Smooth muscle cell (in vitro differentiated cells): ENCODE data around the gene NRXN2. TPM values are rescaled to one million over a fixed set of nuclear protein-coding genes. Genes with fewer than 3 reads are reported as not detected.

Experiments used
- DNase-seq: peaks from one replicate; lab custom pipeline; 2025; ENCODE audit not compliant: unreplicated experiment; lab: John Stamatoyannopoulos, UW
- H2AFZ ChIP-seq: fragments of 200-600 bp; sonication (generic); 2 replicates; pipeline ENCODE4 v1.6.0; 2016; ENCODE audit warnings: antibody characterized with exemption, low read depth, mild to moderate bottlenecking
- H3F3A ChIP-seq: fragments of 200-600 bp; sonication (generic); 2 replicates; pipeline ENCODE4 v1.6.0; 2017; ENCODE audit warnings: antibody characterized with exemption, low read depth
- H3K27ac ChIP-seq: fragments of 200-600 bp; sonication (generic); 2 replicates; pipeline ENCODE4 v1.5.1; 2016; ENCODE audit warnings: low read depth, mild to moderate bottlenecking
- H3K27me3 ChIP-seq: fragments of 200-600 bp; sonication (generic); 2 replicates; pipeline ENCODE4 v1.6.1; 2016; ENCODE audit warnings: low read depth, mild to moderate bottlenecking
- H3K36me3 ChIP-seq: fragments of 200-600 bp; sonication (generic); 2 replicates; pipeline ENCODE4 v1.5.1; 2016; ENCODE audit warnings: low read depth
- H3K4me1 ChIP-seq: fragments of 200-600 bp; sonication (generic); 2 replicates; pipeline ENCODE4 v1.5.1; 2016; ENCODE audit warnings: low read depth
- H3K4me2 ChIP-seq: fragments of 200-600 bp; sonication (generic); 2 replicates; pipeline ENCODE4 v1.6.0; 2016; ENCODE audit warnings: mild to moderate bottlenecking
- H3K4me3 ChIP-seq: fragments of 200-600 bp; sonication (generic); 2 replicates; pipeline ENCODE4 v1.5.1; 2016; ENCODE audit warnings: mild to moderate bottlenecking
- H3K79me2 ChIP-seq: fragments of 200-600 bp; sonication (generic); 2 replicates; pipeline ENCODE4 v1.6.0; 2016; ENCODE audit warnings: low read depth, mild to moderate bottlenecking
- H3K9ac ChIP-seq: fragments of 200-600 bp; sonication (generic); 2 replicates; pipeline ENCODE4 v1.6.0; 2016; ENCODE audit warnings: low read depth
- H3K9me3 ChIP-seq: fragments of 200-600 bp; sonication (generic); replicated peaks from 2 replicates; pipeline ENCODE4 v1.5.1; 2016; ENCODE audit warnings: low read depth
- H4K20me1 ChIP-seq: fragments of 200-600 bp; sonication (generic); 2 replicates; pipeline ENCODE4 v1.6.0; 2016; ENCODE audit warnings: low read depth
- WGBS: methylation state at CpG from one replicate; pipeline ENCODE4 v1.1.7; 2016; ENCODE audit warnings: low lambda C conversion rate; 5-methylcytosine and 5-hydroxymethylcytosine counted together
- polyA plus RNA-seq: library from polyadenylated mRNA; unstranded; fragments of >200 nt; fragmentation: Nextera tagmentation; extraction: Ambion mirVana; gene quantifications from 2 replicates; pipeline ENCODE4 v1.2.1, GENCODE V29; 2016
- total RNA-seq: library from RNA; depleted of rRNA; stranded (reverse); fragments of >200 nt; gene quantifications from 2 replicates; pipeline ENCODE4 v1.2.3, GENCODE V29; 2014
- TF ChIP-seq, protein P1 (sequence below): fragments of 200-600 bp; sonication (generic); IDR thresholded peaks from 2 replicates; pipeline ENCODE4 v1.5.1; 2017; ENCODE audit warnings: borderline replicate concordance, mild to moderate bottlenecking, antibody characterized with exemption; ENCODE audit not compliant: insufficient read depth, poor library complexity, severe bottlenecking

The NRXN2 gene
- total and polyA plus RNA-seq, 2 experiments from 2014 or later = 1.4 to 1.7 TPM

DNA sequence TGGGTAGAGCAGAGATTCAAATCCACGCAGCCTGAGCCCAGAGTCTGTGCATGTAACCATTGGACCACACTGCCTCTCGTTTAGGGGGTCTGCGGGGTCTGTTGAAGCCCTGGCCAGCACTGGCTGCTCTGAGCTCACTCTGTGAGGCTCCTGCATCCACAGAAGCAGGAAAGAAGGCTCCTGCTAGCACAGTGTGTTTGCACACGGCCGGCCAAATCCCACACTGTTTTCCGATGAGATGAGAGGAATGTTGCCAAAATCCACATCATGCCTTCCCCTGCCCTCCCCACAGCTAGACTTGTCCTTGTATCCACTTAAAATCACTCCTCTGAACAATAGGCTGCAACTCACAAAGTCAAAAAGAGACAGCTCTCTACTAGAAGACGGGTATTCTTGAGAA is 142.6 kb downstream of the NRXN2 start:
- no peak overlapping the region for H3K4me3 ChIP-seq
- no peak for DNase-seq
- no peak overlapping the region for H3K4me2 ChIP-seq
- no peak overlapping the region for H2AFZ ChIP-seq
- no peaks in the 10 kb centered on the region for H3K36me3 ChIP-seq
- 88% methylated on average over 7 of the region's 7 CpGs for WGBS
- no peaks in the 10 kb centered on the region for H3K27me3 ChIP-seq
- TF ChIP-seq, protein P1, sequence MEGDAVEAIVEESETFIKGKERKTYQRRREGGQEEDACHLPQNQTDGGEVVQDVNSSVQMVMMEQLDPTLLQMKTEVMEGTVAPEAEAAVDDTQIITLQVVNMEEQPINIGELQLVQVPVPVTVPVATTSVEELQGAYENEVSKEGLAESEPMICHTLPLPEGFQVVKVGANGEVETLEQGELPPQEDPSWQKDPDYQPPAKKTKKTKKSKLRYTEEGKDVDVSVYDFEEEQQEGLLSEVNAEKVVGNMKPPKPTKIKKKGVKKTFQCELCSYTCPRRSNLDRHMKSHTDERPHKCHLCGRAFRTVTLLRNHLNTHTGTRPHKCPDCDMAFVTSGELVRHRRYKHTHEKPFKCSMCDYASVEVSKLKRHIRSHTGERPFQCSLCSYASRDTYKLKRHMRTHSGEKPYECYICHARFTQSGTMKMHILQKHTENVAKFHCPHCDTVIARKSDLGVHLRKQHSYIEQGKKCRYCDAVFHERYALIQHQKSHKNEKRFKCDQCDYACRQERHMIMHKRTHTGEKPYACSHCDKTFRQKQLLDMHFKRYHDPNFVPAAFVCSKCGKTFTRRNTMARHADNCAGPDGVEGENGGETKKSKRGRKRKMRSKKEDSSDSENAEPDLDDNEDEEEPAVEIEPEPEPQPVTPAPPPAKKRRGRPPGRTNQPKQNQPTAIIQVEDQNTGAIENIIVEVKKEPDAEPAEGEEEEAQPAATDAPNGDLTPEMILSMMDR = no peak
- no peaks in the 10 kb centered on the region for H3K4me1 ChIP-seq
- no peak overlapping the region for H3K27ac ChIP-seq
- no peaks in the 10 kb centered on the region for H3K79me2 ChIP-seq
- no peaks in the 10 kb centered on the region for H4K20me1 ChIP-seq
- H3K9me3 ChIP-seq = no peaks in the 10 kb centered on the region
- no peak overlapping the region for H3K9ac ChIP-seq
- no peaks in the 10 kb centered on the region for H3F3A ChIP-seq

DNA sequence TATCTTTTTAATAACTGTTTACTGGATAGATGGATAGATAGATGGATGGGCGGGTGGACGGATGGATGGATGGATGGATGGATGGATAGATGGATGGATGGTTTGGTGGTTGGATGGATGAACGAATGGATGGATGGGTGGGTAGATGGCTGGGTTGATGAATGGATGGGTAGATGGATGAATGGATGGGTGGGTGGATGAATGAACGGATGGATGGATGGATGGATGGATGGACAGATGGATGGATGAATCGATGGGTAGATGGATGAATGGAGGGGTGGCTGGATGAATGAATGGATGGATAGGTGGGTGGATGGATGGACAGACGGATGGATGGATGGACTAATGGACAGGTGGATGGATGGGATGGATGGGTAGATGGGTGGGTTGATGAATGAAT is 145.8 kb downstream of the NRXN2 start:
- Histone ChIP-seq H3K4me2 (no peak overlapping the region), H3K4me3 (no peak overlapping the region), H3K27me3 (no peaks in the 10 kb centered on the region), H3K36me3 (no peaks in the 10 kb centered on the region), H4K20me1 (no peaks in the 10 kb centered on the region), H3K9me3 (no peaks in the 10 kb centered on the region), H3K27ac (no peak overlapping the region), H3K79me2 (no peaks in the 10 kb centered on the region), H3K9ac (no peak overlapping the region), H3F3A (no peaks in the 10 kb centered on the region), H2AFZ (no peak overlapping the region), H3K4me1 (no peaks in the 10 kb centered on the region)
- TF ChIP-seq, protein P1 = no peak
- DNase-seq = no peak
- 92% methylated on average over 6 of the region's 6 CpGs for WGBS

DNA sequence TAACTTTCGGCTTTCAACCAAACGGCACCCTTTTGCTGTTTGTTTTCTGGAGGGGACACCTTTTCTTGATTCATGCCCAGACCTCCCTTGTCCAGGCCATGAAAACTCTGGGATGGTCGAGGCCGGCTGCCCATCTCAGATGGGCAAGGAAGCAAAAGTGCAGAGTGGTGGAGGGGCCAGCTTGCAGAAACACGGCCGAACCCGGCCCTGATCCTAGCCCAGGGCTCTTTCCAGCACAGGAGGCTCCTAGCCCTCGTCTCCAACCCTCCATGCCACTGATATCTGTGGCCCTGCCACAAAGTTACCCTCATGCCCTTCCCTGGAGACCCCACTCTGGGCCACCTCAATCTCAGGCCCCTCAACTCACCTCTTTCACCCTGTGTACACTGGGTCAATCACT is 150.9 kb downstream of the NRXN2 start:
- Histone ChIP-seq H3K4me1 (peaks cover 2% of the 10 kb centered on the region), H3K9ac (no peak overlapping the region), H3F3A (no peaks in the 10 kb centered on the region), H3K9me3 (no peaks in the 10 kb centered on the region), H3K27me3 (no peaks in the 10 kb centered on the region), H3K4me3 (no peak overlapping the region), H3K4me2 (no peak overlapping the region), H4K20me1 (no peaks in the 10 kb centered on the region), H2AFZ (no peak overlapping the region), H3K36me3 (no peaks in the 10 kb centered on the region), H3K79me2 (no peaks in the 10 kb centered on the region), H3K27ac (no peak overlapping the region)
- WGBS = 87% methylated on average over 8 of the region's 8 CpGs
- DNase-seq = no peak
- TF ChIP-seq, protein P1 = no peak

DNA sequence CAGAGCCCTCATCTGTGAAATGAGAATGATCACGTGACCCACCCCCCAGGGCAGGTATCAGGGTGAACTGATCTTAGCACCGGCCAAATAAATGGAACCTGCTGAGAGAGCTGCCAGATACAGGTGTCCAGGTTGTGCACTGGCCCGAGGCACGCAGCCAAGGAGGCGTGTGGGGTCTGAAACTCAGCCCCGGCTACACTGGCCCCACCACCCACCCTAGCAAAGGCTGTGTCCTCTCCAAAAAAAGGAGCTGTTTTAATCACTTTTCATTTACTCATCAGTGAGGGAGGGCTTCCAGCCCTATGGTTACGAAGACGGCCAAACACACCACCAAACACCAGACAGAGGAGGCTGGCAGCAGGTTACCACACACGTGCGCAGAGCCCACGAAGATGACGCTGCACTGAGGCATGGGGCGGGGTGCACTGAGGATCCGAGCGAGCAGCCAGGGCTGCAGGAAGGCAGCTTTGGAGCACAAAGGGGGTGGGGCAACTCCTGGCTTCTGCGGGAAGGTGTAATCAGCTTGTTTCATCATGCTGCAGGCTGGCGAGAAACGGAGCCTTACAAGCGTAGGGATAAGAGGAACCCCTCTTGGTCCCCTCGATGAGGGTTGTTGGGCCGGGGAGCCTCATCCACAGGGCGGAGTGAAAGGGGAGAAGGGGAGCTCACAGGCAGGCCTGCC is 151.4 kb downstream of the NRXN2 start:
- Histone ChIP-seq H3K36me3 (no peaks in the 10 kb centered on the region), H3K4me1 (peaks cover 7% of the 10 kb centered on the region), H3F3A (no peaks in the 10 kb centered on the region), H2AFZ (no peak overlapping the region), H3K9me3 (no peaks in the 10 kb centered on the region), H3K79me2 (no peaks in the 10 kb centered on the region), H3K4me3 (no peak overlapping the region), H3K27ac (no peak overlapping the region), H3K27me3 (no peaks in the 10 kb centered on the region), H4K20me1 (no peaks in the 10 kb centered on the region), H3K9ac (peak overlapping the region; percentile 34), H3K4me2 (no peak overlapping the region)
- TF ChIP-seq, protein P1 = no peak
- no peak for DNase-seq
- 64% methylated on average over 19 of the region's 22 CpGs for WGBS
